HUDEP-2 (cell line): Measurements from ENCODE around the gene RASGRF2.

Experiments used
- DNase-seq, 76 experiments: peaks; one replicate each; lab custom pipeline; 2025; ENCODE audit not compliant: unreplicated experiment in 76 of 76; lab: John Stamatoyannopoulos, UW

Gene RASGRF2

DNA sequence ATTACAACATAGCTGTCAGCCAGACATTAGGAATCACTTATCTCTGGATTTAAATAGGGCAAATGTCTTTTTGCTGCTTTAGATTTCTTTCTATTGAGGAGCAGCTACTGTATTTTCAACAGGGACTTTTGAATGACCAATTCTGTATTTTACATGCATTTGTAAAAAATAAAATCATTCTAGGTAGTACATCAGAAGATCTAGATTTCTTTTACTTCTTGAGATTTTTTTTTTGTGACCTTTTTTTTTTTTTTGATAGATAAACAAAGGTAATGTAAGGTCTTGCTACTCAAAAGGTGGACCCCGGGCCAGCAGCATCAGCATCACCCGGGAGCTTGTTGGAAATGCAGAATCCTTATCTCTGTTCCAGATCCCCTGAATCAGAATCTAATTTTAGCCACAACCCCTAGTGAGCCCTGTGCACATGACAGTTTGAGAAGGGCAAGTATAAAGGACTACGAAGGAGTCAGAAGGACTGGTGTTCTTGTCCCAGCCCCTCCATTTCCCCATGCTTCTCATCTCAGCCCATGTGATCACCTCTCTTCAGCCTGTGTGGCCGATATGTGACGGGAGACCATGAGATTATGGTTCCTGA, 235.3 kb downstream of the RASGRF2 start:
- no peak for DNase-seq

DNA sequence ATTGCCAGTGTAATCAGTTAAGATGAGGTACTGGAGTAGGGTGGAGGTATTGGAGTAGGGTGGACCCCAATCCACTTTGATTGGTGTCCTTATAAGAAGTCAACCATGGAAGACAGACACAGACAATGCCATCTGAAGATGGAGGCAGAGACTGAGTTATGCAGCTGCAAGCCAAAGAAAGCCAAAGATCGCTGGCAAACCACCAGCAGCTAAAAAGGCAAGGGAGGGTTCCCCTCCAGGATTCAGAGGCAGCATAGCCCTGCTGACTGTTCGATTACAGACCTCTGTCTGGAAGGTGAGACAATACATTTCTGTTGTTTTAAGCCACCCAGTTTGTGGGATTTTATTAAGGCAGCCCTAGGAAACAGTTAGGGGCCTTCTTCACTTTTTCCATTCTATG, 242.5 kb downstream of the RASGRF2 start:
- no peak for DNase-seq

DNA sequence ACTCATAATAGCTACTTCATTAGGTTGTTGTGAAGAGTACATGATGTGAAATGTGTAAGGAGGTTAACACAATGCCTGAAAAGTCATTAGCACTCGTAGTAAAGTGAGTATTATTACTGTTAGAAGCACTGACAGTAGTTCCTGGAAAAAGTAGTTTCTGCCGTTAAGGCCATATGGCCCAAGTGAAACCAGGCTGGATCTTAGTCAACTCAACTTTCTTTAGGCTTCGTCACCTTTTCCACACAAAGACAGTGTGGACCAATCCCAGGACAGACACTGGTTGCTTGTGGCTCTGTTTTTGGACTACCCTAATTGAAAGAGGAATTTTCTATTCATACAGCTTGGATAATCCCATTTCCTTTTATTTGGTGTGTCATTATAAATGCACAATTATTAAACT, 243.6 kb downstream of the RASGRF2 start:
- no peak for DNase-seq

DNA sequence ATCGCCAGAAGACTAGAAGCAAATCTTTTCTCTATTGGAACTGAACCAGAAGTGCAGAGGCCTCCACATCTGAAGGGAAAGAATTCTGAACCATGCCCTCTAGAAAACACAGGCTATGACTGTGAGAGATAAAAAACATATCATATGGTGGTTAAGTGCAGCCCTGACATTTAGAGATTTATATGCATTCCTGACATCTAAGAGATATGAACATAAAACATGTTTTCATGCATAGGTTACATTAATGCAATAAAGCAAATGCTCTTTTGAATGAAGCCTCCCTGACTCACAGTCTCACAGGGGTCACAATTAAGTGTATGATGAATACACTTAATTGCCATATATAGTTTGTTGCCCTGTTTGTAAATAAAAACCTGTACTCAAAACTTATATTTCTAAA, 244.0 kb downstream of the RASGRF2 start:
- DNase-seq = no peak

DNA sequence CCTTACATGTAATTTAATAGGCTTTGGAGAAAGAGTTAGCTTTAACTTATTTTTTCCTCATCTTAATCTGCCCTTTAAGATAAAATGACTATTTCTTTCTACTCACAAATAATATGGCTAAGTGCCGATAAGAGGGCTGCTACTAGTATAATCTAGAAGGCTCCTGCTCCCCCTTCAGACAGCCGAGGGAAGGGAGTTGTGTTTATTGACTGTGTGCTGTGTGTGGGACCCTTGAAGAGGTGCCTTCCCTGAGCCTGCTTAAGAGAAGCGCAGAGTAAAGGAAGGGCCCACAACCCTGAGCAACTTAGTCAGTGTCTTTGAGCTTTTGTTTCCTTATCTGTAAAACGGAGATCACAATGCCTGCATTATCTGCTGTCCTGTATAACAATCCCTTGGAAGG, 244.9 kb downstream of the RASGRF2 start:
- no peak for DNase-seq

DNA sequence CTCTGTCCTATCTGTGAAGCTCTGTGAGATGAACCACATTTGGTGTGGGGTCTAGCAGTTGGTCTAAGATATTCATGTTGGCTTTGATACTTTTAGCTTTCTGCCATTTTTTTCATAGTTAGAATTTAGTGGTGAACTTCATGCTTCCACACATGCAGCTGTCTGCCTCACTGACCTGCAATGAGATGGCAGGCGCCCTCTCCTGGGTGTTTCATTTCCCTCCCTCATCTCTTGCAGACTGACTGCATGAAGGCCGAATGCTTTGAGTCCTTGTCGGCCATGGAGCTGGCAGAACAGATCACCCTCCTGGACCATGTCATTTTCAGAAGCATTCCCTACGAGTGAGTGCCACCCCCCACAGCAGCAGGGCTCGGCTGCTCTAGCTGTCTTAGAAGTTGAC, 246.8 kb downstream of the RASGRF2 start:
- peak in 5 of 76 experiments; percentile 3 to 22 (median 6) for DNase-seq

DNA sequence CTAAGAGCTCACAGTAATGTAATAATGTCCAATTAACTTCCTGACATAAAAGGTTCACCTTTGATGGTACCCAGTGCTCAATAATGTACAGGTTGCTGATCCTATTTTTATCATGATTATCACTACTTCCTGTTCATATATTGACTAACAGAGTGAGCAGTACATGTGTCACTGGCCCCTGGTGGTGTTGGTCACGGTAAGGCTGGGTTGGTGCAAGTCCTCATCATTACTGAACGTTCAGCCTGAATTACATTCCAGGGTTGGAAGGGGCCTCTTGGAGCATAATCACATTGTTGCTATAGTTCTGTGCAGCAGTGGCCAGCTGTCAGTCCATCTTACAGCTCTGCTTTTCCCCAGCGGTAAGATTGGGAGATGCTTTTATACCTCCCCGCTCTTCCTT, 248.7 kb downstream of the RASGRF2 start:
- DNase-seq = no peak

DNA sequence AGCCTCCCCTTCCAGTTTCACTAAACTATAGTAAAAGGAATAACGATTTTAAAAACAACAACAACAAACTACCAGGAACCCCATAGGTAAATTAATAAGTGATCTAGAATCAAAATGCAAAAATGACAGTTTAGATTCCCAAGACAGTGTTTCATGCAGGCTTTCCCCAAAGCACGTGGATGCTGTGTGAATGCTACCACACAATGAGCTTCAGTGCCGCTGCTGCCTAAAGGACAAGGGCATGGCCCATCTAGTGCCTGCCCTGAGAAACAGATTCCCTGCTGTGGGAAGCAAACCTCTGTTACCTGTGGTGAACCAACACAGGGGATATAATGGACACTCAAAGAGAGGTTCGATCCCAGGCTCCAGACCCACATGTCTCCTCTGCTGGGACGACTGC, 249.2 kb downstream of the RASGRF2 start:
- no peak for DNase-seq

DNA sequence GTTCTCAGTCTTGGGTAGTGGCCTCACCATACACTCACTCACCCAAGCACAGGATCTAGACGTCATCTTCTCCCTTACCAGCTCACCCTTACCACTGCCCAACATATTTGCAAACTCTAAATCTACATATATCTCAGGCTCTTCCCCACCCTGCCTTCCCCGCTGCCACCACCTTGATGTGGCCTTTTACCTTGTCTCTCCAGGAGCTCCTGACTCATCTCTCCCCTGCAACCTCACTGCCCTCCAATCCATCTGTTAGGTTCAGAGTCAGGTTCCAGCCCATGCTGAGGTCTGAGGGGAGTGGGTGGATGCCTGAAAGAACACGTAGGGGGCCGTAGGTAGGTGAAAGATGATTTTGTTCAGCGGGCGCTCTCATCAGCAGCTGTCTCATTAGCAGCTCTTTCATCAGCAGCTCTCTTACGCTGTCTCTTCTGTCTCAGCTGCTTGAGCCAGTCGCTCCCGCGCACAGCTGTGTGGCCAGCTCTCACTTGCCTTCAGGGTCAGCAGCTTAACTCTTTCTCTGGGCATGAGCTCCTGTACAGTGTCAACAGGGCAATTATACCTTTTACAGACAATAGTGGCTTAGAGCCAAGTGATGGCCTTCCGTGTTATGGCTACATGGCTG, 249.8 kb downstream of the RASGRF2 start:
- DNase-seq = no peak

DNA sequence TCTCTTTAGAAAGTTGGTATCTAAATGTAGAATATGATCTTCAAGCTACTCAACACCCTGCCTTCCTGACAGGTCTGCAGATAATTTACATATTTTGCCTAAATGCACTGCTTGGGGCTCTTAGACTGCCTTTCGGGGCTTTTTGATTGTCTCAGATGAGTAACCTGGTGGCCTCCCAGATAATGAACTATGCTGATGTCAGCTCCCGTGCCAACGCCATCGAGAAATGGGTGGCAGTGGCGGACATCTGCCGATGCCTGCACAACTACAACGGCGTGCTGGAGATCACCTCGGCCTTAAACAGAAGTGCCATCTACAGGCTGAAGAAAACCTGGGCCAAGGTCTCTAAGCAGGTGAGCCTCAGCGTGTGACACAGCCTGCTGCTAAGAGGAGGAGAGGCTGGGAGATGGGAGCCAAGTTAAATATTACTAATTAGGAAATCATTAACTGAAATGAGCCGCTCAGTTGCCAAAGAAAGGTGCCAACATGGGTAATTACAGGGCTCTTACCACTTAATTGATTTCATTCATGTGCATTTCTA, 252.1 kb downstream of the RASGRF2 start:
- no peak for DNase-seq

DNA sequence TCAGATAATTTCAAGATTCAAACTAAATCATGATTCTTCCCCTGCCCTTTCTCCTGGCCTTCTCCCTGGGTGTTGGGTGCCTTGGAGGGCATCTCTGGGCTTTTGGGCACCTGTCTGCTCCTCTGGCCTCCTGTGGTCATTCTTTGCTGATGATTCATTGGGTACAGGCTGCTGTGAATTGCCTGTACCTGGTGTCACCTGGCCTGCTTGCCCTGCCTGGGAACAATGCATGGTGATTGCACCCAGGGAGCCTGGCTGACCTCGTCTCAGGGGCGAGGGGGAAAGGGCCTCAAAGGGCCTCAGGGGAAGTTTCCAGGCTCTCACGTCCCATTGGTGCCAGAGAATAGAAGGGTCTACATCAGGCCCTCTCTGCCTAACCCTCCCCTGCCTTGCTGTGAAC, 252.9 kb downstream of the RASGRF2 start:
- no peak for DNase-seq

DNA sequence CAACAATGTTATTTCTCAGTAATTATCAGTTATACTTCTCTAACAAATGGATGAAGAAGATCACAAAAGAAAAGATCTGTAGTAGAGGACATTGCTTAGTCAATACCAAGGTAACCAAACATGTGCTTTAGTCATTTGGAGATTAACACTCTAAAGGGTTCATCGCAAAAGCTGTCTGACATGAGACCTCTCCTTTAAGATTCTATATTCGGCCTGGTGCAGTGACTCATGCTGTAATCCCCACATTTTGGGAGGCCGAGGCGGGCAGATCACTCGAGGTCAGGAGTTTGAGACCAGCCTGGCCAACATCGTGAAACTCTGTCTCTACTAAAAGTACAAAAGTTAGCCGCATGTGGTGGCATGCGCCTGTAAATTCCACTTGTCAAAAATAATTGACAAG, 254.7 kb downstream of the RASGRF2 start:
- DNase-seq = no peak

DNA sequence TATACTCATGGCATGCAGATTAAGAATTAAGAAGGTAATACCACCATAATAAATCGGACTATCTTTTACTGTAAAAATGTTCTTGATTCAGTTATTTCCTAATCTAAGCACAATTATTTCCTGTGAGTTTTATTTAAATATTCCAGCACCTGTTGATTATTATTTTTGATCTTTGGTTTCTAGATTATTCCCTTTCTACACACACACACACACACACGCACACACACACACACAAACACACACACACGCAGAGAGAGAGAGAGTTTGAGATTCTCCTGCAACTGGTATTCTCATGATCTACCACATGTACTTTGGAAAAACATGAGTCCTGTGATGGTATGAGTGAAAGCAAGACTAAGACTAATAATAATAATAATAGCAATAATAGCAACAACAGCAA, 256.0 kb downstream of the RASGRF2 start:
- DNase-seq = no peak

DNA sequence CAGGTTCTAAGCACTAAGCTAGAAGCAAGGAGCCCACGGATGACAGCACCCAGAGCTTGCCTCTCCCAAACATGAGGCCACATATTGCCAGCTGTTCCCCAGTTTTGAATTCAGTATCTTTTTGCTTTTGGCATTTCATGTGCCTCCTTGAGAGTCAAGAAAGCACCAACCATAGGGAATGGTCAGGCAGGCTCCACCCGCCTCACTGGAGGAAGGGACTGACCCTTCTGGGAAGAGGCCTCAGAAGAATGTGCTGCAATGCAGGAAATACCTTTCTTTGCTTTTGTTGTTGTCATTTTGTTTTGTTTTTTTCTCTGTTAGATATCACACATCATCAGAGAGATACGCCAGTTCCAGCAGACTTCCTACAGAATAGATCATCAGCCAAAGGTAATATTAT, 259.2 kb downstream of the RASGRF2 start:
- DNase-seq = no peak

DNA sequence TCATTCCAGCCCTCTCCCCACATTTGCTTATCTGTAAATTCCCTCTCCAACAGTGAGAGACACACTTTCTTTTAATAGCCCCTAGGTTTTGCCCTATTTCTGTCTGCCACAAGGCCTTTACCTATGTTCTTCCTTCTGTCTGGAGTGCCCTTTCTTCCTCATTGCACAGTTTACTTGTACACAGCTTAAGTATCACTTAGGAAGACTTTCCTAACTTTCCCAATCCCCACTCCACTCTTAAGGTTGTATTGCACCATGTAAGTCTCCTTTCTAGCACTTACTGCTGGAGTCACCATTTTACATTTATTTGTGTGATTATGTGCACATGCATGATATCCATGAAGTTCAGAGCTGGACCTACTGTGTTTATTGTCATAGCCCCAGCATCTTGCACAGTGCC, 262.1 kb downstream of the RASGRF2 start:
- DNase-seq = no peak

DNA sequence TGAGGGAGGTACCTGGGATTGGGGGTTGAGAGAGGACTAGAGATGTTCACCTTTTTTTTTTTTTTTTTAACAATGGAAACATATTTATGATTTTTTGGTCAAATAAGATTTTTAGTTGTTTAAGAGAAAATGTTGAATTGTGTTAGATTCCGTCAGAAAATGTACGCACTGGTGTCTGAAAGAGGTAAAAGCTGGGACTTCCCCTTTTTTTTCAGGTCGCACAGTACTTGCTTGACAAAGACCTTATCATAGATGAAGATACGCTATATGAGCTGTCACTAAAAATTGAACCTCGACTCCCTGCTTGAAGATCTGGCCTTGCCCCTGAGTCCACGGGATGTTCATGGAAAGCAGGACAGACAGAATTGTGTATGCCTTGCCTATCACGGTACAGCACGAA, 265.3 kb downstream of the RASGRF2 start:
- no peak for DNase-seq

DNA sequence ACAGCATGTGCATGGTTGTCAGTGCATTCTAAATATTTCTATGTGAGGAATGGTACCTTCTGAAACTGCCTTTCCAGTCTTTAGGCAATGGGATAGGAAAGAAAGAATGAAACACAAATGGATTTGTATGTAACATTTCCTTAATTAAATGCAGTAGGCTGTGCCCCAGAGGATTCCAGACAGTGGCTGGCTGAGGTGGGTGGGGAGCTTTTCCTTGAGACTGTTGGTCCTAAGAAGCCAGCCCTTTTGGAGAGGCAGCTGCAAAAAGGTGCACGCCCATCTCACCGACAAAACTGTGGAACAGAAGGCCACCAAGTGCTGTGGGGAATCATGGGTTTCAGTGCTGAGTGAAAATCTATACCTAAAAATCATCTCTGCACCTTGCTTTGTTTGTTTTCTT, 266.1 kb downstream of the RASGRF2 start:
- no peak for DNase-seq

DNA sequence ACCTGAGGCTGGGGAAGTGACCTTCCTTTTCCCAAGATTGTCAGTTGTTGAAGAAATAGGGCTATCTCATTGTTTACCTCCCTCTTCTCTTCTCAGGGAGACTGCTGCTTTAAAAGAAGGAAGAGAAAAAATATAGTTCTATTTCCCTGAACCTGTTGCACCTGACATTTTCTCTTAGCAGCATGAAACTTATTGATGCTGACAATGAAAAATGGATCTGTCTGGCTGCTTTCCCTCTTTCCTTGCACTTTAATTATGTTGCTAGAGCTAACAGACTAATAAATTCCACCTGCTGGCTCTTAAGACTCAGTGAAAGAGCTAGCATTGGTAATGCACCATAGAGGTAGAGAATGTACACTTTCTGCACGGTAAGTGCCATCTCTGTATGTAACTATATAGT, 266.8 kb downstream of the RASGRF2 start:
- no peak for DNase-seq

DNA sequence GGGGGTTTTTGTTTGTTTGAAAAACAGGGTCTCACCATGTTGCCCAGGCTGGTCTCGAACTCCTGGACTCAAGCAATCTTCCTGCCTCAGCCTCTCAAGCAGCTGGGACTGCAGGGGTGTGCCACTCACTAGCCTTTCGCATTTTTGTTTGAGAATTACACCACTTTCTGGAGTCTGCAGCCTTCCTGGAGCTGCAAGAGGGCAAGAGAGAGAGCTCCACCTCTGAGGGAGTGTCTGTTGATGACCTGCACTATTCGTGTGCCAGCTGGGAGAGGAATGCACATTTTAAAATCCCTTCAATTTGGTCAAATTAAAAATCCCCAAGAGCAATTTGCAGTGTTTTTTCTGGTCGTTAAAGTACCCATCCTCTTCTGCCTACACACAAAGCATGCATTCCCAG, 267.9 kb downstream of the RASGRF2 start:
- no peak for DNase-seq

DNA sequence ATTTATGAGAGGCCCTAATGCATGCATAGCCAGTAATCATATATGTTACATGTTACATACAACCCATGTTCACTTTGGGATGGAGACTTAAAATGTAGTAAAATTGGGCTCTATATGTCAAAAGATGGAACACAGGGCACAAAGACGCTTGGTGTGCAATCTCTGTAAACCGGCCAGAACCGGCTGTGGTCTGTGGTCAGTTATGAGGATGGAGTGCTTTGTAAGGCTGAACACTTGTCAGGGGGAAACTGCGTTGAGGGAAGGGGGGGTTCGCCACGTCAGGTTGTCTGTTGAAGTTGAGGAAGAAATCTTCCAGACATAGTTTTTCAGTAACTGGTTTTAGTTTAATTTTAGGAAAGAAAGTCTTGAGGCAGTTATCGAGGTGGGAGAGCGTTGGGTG, 270.3 kb downstream of the RASGRF2 start:
- no peak for DNase-seq

DNA sequence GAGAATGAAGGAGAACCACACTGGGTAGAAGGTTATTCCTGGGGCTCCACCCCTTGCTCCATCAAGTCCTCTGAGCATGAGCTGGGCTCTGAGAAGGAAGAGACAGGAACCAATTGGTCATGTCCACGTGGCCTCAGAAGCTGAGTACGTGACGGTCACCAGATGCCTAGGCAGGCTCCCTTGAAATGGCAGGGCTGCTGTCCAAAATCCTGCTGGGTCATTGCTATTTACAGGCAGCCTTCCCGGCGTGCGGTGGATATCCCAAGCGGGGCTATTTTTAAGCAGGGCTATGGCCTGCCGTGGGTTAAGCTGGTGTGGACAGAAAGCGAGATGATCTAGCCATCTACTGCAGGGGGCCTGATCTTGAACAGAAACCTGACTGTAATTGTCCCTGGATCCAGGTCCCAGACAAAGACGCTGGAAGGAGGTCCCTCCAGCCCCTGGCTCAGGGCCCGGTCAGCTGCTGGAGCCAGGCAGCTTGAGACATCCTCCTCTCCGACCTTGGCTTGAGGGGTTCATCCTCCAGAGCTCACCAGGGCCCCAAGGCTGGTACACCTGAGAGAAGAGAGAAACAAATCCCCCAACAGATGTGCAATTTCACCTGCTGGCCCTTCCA, 272.4 kb downstream of the RASGRF2 start:
- no peak for DNase-seq

DNA sequence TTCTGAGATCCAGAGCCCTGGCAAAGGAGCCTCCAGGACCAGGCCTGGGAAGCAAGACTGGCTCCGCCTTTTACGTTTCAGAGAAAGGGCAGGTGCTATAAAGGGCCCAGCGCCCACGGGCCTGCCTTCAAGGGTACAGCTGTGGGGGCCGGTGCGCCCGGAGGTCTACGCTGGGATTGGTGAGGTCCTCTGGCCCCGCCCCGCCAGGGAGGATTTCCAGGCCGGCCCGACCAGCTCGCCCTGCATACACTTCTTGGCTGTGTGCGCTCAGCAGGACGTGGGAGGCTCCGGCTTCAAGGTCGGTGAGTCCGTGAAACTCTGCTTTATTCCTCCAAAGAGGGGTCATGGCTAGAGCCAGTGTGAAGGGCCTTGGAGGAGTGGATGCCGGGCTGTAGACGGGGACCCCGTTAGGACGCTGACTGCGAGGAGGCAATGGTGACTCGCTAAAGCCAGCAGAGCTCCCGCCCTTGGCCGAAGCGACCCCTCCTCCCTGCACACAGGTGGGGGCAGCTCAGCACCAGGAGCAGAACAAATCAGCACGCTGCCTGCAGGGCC, 273.0 kb downstream of the RASGRF2 start, which contains the start of gene CKMT2:
TSS of gene CKMT2 (plus strand) at position 243 of the 555 bp plus-strand sequence. CDS start 17,811 bp downstream, outside the sequence.
- no peak for DNase-seq
